ENCODE results near the gene MAN2B2. TPM values are rescaled to one million over a fixed set of nuclear protein-coding genes. Genes with fewer than 3 reads are reported as not detected.
A peak's percentile ranks its signal among the peaks of the same experiment; 100 is the strongest.

The MAN2B2 gene
- total and polyA plus RNA-seq, 2 of the 4 experiments (the other 2 are of a cell fraction) = 13.4 to 34.1 TPM

DNA sequence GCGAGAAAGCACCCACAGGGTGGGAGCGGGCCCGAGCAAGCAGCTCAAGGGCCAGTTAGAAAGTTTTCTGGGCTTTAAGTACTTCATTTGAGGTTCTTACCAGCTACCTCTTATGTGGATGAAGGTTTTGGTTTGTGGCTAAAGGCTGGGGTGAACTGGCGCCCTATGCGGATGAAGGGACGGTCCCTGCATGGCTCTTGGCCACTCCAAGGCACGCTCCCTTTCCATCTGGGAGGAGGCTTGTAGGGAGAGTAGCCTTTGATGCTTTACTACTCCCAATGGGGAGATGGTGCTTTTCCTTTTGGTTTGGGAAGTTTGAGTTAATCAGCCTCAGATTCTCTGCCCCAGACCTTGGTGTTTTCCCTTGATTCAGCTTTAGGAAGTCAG lies 83.2 kb downstream of the MAN2B2 start:
- H3K4ac ChIP-seq (ENCODE audit: low read depth, low read length) = no peak overlapping the region
- H3K27me3 ChIP-seq (ENCODE audit: control insufficient read depth, insufficient read depth, low read length) = peaks cover 6% of the 10 kb centered on the region
- H4K5ac ChIP-seq (ENCODE audit: low read depth, low read length) = no peak overlapping the region
- no peak overlapping the region for H2BK20ac ChIP-seq (ENCODE audit: low read depth, low read length)
- peak overlapping the region in 1 of 2 experiments; percentile 68; a peak in 2 of 4 replicates for H4K8ac ChIP-seq (ENCODE audit: low read depth in 2 of 2, low read length in 2 of 2)
- H3K36me3 ChIP-seq (ENCODE audit: control insufficient read depth, insufficient read depth, low read length) = no peaks in the 10 kb centered on the region
- CTCF ChIA-PET = no interaction called here
- TF ChIP-seq, protein P1, sequence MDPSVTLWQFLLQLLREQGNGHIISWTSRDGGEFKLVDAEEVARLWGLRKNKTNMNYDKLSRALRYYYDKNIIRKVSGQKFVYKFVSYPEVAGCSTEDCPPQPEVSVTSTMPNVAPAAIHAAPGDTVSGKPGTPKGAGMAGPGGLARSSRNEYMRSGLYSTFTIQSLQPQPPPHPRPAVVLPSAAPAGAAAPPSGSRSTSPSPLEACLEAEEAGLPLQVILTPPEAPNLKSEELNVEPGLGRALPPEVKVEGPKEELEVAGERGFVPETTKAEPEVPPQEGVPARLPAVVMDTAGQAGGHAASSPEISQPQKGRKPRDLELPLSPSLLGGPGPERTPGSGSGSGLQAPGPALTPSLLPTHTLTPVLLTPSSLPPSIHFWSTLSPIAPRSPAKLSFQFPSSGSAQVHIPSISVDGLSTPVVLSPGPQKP (IDR thresholded peaks at IDR 0.05; ENCODE audit: borderline replicate concordance, low read depth, low read length) = no peak
- TF ChIP-seq RAD21 (IDR thresholded peaks at IDR 0.05; ENCODE audit: low read length) = no peak
- no peak for TF ChIP-seq POLR2A (IDR thresholded peaks at IDR 0.05; ENCODE audit: low read depth, low read length)
- TF ChIP-seq MAFK (IDR thresholded peaks at IDR 0.05; ENCODE audit: low read depth, low read length) = no peak
- no peak for TF ChIP-seq RCOR1 (IDR thresholded peaks at IDR 0.05; ENCODE audit: insufficient replicate concordance, low read length)
- no peak overlapping the region for H2BK15ac ChIP-seq (ENCODE audit: low read depth, low read length)
- H3K14ac ChIP-seq (replicated peaks; ENCODE audit: low read depth, low read length) = no peak overlapping the region
- in situ Hi-C loops (cut with MboI; ENCODE audit: low sequenced_read_pairs) (no loop called here), intact Hi-C loops (cut with micrococcal nuclease) (no loop called here), dilution Hi-C loops (cut with HindIII; ENCODE audit: low sequenced_read_pairs, unreplicated experiment) (no loop called here)
- DNase-seq (no peak), ATAC-seq (ENCODE audit: low read depth) (peak; percentile 35)
- H3K27ac ChIP-seq (ENCODE audit: insufficient read depth, low read length) = no peak overlapping the region
- H2BK120ac ChIP-seq (ENCODE audit: low read depth, low read length) = no peak overlapping the region
- no peaks in the 10 kb centered on the region for H4K20me1 ChIP-seq (ENCODE audit: insufficient read depth, low read length)
- no peak overlapping the region; the same call in 1 of the 2 replicates for H2AK5ac ChIP-seq (ENCODE audit: low read depth, low read length)
- POLR2A ChIA-PET (ENCODE audit: unreplicated experiment) = interaction anchor here (0.6 kb wide), 1 partner anchor 18 kb away, joined by 5 read pairs; the partner anchor contains the start of gene MRFAP1
- no peaks in the 10 kb centered on the region for H3K9me1 ChIP-seq (ENCODE audit: insufficient read depth, low read length)
- WGBS, 2 experiments (ENCODE audit: extremely low coverage in 2 of 2, insufficient read length in 1 of 2) = 100% methylated on average over 2 of the region's 7 CpGs; no CpG with 5 or more reads in 1 of the 2 experiments
- no peak overlapping the region for H3K4me3 ChIP-seq (ENCODE audit: insufficient read depth, low read depth, low read length)
- no TSS peak for BruUV-seq (replicated peaks)
- H3K4me2 ChIP-seq (ENCODE audit: low read depth, low read length) = no peak overlapping the region
- H3K9me3 ChIP-seq (ENCODE audit: control insufficient read depth, insufficient read depth, low read length) = no peaks in the 10 kb centered on the region
- no peaks in the 10 kb centered on the region for H3K4me1 ChIP-seq (ENCODE audit: control insufficient read depth, insufficient read depth, low read length)
- peak overlapping the region; percentile 59 for H3K23ac ChIP-seq (ENCODE audit: low read depth, low read length)
- H3K79me1 ChIP-seq (ENCODE audit: low read depth in 1 of 2, low read length in 2 of 2) = no peaks in the 10 kb centered on the region
- H2AK9ac ChIP-seq (replicated peaks; ENCODE audit: low read depth, low read length, poor library complexity) = peak overlapping the region; percentile 63
- no peak overlapping the region for H3K18ac ChIP-seq (ENCODE audit: low read depth, low read length)
- no peak overlapping the region; the same call in 1 of the 2 replicates for H4K91ac ChIP-seq (ENCODE audit: insufficient read depth, low read depth, low read length)
- H2BK5ac ChIP-seq (ENCODE audit: low read depth, low read length, poor library complexity, severe bottlenecking) = no peak overlapping the region
- peak overlapping the region; percentile 85 for H2AFZ ChIP-seq (replicated peaks; ENCODE audit: low read length, poor library complexity)
- H3K9ac ChIP-seq (ENCODE audit: low read depth, low read length) = no peak overlapping the region
- H3K56ac ChIP-seq (ENCODE audit: extremely low read depth, insufficient read depth, low read length) = no peak overlapping the region

Measured in IMR-90 (cell line).